IMR-90 (cell line): Measurements from ENCODE around the gene SESN1. TPM values are rescaled to one million over a fixed set of nuclear protein-coding genes. Genes with fewer than 3 reads are reported as not detected.

Source experiments
- ATAC-seq: fragments of 200-7000 bp; cut with Tn5 transposase; 2 replicates; pipeline ENCODE4 v1.9.1; 2020; ENCODE audit warnings: low read depth, mild to moderate bottlenecking, moderate library complexity
- BruUV-seq: library from RNA; stranded (reverse); fragments of 400-500 nt; replicated peaks from 2 replicates; lab custom pipeline; 2021; lab: Mats Ljungman, UMichigan
- CTCF ChIA-PET: fragments of 300-600 bp; formaldehyde crosslinking; extraction: SDS; loops from one replicate; lab custom pipeline; 2021; ENCODE audit warnings: antibody characterized with exemption; lab: Yijun Ruan, JAX
- POLR2A ChIA-PET: fragments of 300-600 bp; sonication (Branson Sonifier 250); formaldehyde crosslinking; loops from one replicate; lab custom pipeline; 2022; ENCODE audit warnings: antibody characterized with exemption; ENCODE audit not compliant: unreplicated experiment; lab: Charles Lee
- DNase-seq: peaks from one replicate; pipeline ENCODE4 v3.0.0; 2013
- H2AFZ ChIP-seq: replicated peaks from 2 replicates; pipeline ENCODE3; 2013; ENCODE audit warnings: low read length, mild to moderate bottlenecking; ENCODE audit not compliant: poor library complexity
- H2AK5ac ChIP-seq: 2 replicates; pipeline ENCODE4 v1.6.1; 2013; ENCODE audit warnings: low read depth, low read length, inconsistent platforms
- H2AK9ac ChIP-seq: replicated peaks from 2 replicates; pipeline ENCODE3; 2013; ENCODE audit warnings: mild to moderate bottlenecking, low read depth, low read length, moderate library complexity; ENCODE audit not compliant: poor library complexity
- H2BK120ac ChIP-seq: 2 replicates; pipeline ENCODE4 v1.6.1; 2013; ENCODE audit warnings: low read depth, low read length, inconsistent platforms
- H2BK15ac ChIP-seq: 3 replicates; pipeline ENCODE4 v1.6.1; 2013; ENCODE audit warnings: low read depth, low read length, inconsistent platforms
- H2BK20ac ChIP-seq: 2 replicates; pipeline ENCODE4 v1.6.1; 2013; ENCODE audit warnings: low read depth, mild to moderate bottlenecking, inconsistent platforms, low read length, moderate library complexity
- H2BK5ac ChIP-seq: 2 replicates; pipeline ENCODE4 v1.6.1; 2013; ENCODE audit warnings: mild to moderate bottlenecking, low read depth, low read length, inconsistent platforms; ENCODE audit not compliant: poor library complexity, severe bottlenecking
- H3K14ac ChIP-seq: replicated peaks from 2 replicates; pipeline ENCODE4 v1.6.1; 2013; ENCODE audit warnings: low read depth, low read length, inconsistent platforms
- H3K18ac ChIP-seq: 2 replicates; pipeline ENCODE4 v1.6.1; 2013; ENCODE audit warnings: low read depth, low read length, control low read depth
- H3K23ac ChIP-seq: 2 replicates; pipeline ENCODE4 v1.6.1; 2013; ENCODE audit warnings: low read depth, low read length, inconsistent platforms
- H3K27ac ChIP-seq: 2 replicates; pipeline ENCODE4 v1.5.1; 2013; ENCODE audit warnings: mild to moderate bottlenecking, control low read depth, low read length; ENCODE audit not compliant: insufficient read depth
- H3K27me3 ChIP-seq: 2 replicates; pipeline ENCODE4 v1.6.1; 2013; ENCODE audit warnings: low read length; ENCODE audit not compliant: control insufficient read depth, insufficient read depth
- H3K36me3 ChIP-seq: 2 replicates; pipeline ENCODE4 v1.6.1; 2013; ENCODE audit warnings: low read length, mixed read lengths; ENCODE audit not compliant: control insufficient read depth, insufficient read depth
- H3K4ac ChIP-seq: 2 replicates; pipeline ENCODE4 v1.6.1; 2013; ENCODE audit warnings: low read depth, low read length, inconsistent platforms
- H3K4me1 ChIP-seq: 2 replicates; pipeline ENCODE4 v1.6.1; 2013; ENCODE audit warnings: low read length, mixed read lengths; ENCODE audit not compliant: control insufficient read depth, insufficient read depth
- H3K4me2 ChIP-seq: 2 replicates; pipeline ENCODE4 v1.6.1; 2013; ENCODE audit warnings: low read depth, mild to moderate bottlenecking, control low read depth, low read length, moderate library complexity
- H3K4me3 ChIP-seq: 2 replicates; pipeline ENCODE4 v1.5.1; 2013; ENCODE audit warnings: low read depth, mild to moderate bottlenecking, control low read depth, low read length, moderate library complexity; ENCODE audit not compliant: insufficient read depth
- H3K56ac ChIP-seq: 2 replicates; pipeline ENCODE4 v1.6.1; 2013; ENCODE audit warnings: low read length, inconsistent platforms; ENCODE audit not compliant: insufficient read depth; ENCODE audit errors: extremely low read depth
- H3K79me1 ChIP-seq, 2 experiments: 2 replicates each; pipeline ENCODE4 v1.6.1; 2013; ENCODE audit warnings: low read length in 2 of 2, inconsistent platforms in 1 of 2, low read depth in 1 of 2
- H3K9ac ChIP-seq: 2 replicates; pipeline ENCODE4 v1.6.1; 2013; ENCODE audit warnings: low read depth, low read length, control low read depth
- H3K9me1 ChIP-seq: 2 replicates; pipeline ENCODE4 v1.6.1; 2013; ENCODE audit warnings: low read length, inconsistent platforms; ENCODE audit not compliant: insufficient read depth
- H3K9me3 ChIP-seq: 2 replicates; pipeline ENCODE4 v1.6.1; 2013; ENCODE audit warnings: low read length; ENCODE audit not compliant: control insufficient read depth, insufficient read depth
- H4K20me1 ChIP-seq: 2 replicates; pipeline ENCODE4 v1.6.1; 2013; ENCODE audit warnings: low read length, inconsistent platforms; ENCODE audit not compliant: insufficient read depth
- H4K5ac ChIP-seq: 2 replicates; pipeline ENCODE4 v1.6.1; 2013; ENCODE audit warnings: mild to moderate bottlenecking, low read depth, low read length, control low read depth
- H4K8ac ChIP-seq, 2 experiments: 2 replicates each; pipeline ENCODE4 v1.6.1; 2013; ENCODE audit warnings: low read depth in 2 of 2, low read length in 2 of 2, control low read depth in 1 of 2, inconsistent platforms in 1 of 2
- H4K91ac ChIP-seq: 2 replicates; pipeline ENCODE4 v1.6.1; 2013; ENCODE audit warnings: low read depth, low read length, inconsistent platforms; ENCODE audit not compliant: insufficient read depth
- BHLHE40 ChIP-seq: fragments of 150-350 bp; IDR thresholded peaks from 2 replicates; pipeline ENCODE4 v1.6.1; 2016; ENCODE audit warnings: mild to moderate bottlenecking, low read depth, low read length
- CHD1 ChIP-seq: IDR thresholded peaks from 2 replicates; pipeline ENCODE4 v1.6.1; 2012; ENCODE audit warnings: low read depth, low read length, improper control_type of control experiment
- ELK1 ChIP-seq: fragments of 150-350 bp; IDR thresholded peaks from 2 replicates; pipeline ENCODE4 v1.6.1; 2016; ENCODE audit warnings: low read depth, mild to moderate bottlenecking, low read length, moderate library complexity, borderline replicate concordance
- FOS ChIP-seq: fragments of 150-350 bp; IDR thresholded peaks from 2 replicates; pipeline ENCODE4 v1.6.1; 2016; ENCODE audit warnings: low read depth, low read length
- MAZ ChIP-seq: IDR thresholded peaks from 2 replicates; pipeline ENCODE4 v1.6.1; 2012; ENCODE audit warnings: low read depth, mild to moderate bottlenecking, low read length, improper control_type of control experiment, moderate library complexity, borderline replicate concordance
- MXI1 ChIP-seq: IDR thresholded peaks from 2 replicates; pipeline ENCODE4 v1.6.1; 2012; ENCODE audit warnings: low read depth, mild to moderate bottlenecking, low read length, moderate library complexity, borderline replicate concordance
- NFE2L2 ChIP-seq: fragments of 150-350 bp; IDR thresholded peaks from 2 replicates; pipeline ENCODE4 v1.6.1; 2016; ENCODE audit warnings: low read depth, mild to moderate bottlenecking, low read length
- POLR2A ChIP-seq: IDR thresholded peaks from 2 replicates; pipeline ENCODE4 v1.6.1; 2012; ENCODE audit warnings: mild to moderate bottlenecking, low read depth, low read length
- RAD21 ChIP-seq: IDR thresholded peaks from 2 replicates; pipeline ENCODE4 v1.6.1; 2012; ENCODE audit warnings: low read length, improper control_type of control experiment
- RFX5 ChIP-seq: IDR thresholded peaks from 2 replicates; pipeline ENCODE4 v1.8.0; 2012; ENCODE audit warnings: low read depth, mild to moderate bottlenecking, low read length, moderate library complexity
- SMC3 ChIP-seq: fragments of 150-350 bp; IDR thresholded peaks from 2 replicates; pipeline ENCODE4 v1.6.1; 2016; ENCODE audit warnings: low read depth, mild to moderate bottlenecking, antibody characterized with exemption, low read length, moderate library complexity
- WGBS, 2 experiments: methylation state at CpG; one replicate each; pipeline versions ENCODE4 v1.1.5 to v1.1.7; 2013; ENCODE audit warnings: missing lambda C conversion rate in 2 of 2; ENCODE audit not compliant: insufficient read length in 1 of 2; ENCODE audit errors: extremely low coverage in 2 of 2; 5-methylcytosine and 5-hydroxymethylcytosine counted together
- dilution Hi-C: fragments of 300-500 bp; cut with HindIII; formaldehyde crosslinking; loops from one replicate; pipeline ENCODE4 v1.14.3; 2018; ENCODE audit warnings: low sequenced_read_pairs; ENCODE audit not compliant: unreplicated experiment
- in situ Hi-C: fragments of 300-500 bp; cut with MboI; formaldehyde crosslinking; loops from 3 replicates; pipeline ENCODE4 v1.14.3; 2019; ENCODE audit warnings: low sequenced_read_pairs, inconsistent platforms, mixed read lengths
- intact Hi-C: fragments of 100-400 bp; cut with micrococcal nuclease; formaldehyde crosslinking; loops from 2 replicates; pipeline ENCODE4 v1.10.0; 2022
- polyA plus RNA-seq, 3 experiments: library from polyadenylated mRNA; depleted of rRNA; stranded (reverse); fragments of >200 nt; gene quantifications; 2 replicates each; pipeline ENCODE4 v1.2.3, GENCODE V29; 2012; ENCODE audit warnings: low replicate concordance in 1 of 3
- total RNA-seq: library from RNA; depleted of rRNA; stranded (reverse); fragments of >200 nt; gene quantifications from 2 replicates; pipeline ENCODE4 v1.2.3, GENCODE V29; 2012
- TF ChIP-seq, protein P1 (sequence below): fragments of 150-350 bp; IDR thresholded peaks from 2 replicates; pipeline ENCODE4 v1.6.1; 2017; ENCODE audit warnings: mild to moderate bottlenecking, antibody characterized with exemption, low read length, low read depth
- TF ChIP-seq, protein P2 (sequence below): conservative IDR thresholded peaks from 2 replicates; pipeline ENCODE4 v1.5.1; 2012; ENCODE audit warnings: mild to moderate bottlenecking, low read depth, low read length, improper control_type of control experiment

Gene SESN1
- total and polyA plus RNA-seq, 2 of the 4 experiments (the other 2 are of a cell fraction), result 9.7 to 16.7 TPM

- Histone ChIP-seq H3K27ac (no peak overlapping the region), H2AFZ (no peak overlapping the region), H3K14ac (no peak overlapping the region), H2AK9ac (no peak overlapping the region), H2BK20ac (no peak overlapping the region), H3K23ac (no peak overlapping the region), H3K27me3 (no peaks in the 10 kb centered on the region), H3K4me2 (no peak overlapping the region), H4K20me1 (no peaks in the 10 kb centered on the region), H3K4me1 (peaks cover 1% of the 10 kb centered on the region; the same call in 1 of the 2 replicates), H3K79me1 (peaks cover 4 to 5% of the 10 kb centered on the region in 2 experiments; a peak in 1 of 4 replicates), H3K18ac (no peak overlapping the region), H2BK15ac (no peak overlapping the region), H3K9me3 (no peaks in the 10 kb centered on the region), H3K36me3 (no peaks in the 10 kb centered on the region), H2BK5ac (no peak overlapping the region), H4K91ac (no peak overlapping the region), H4K8ac (no peak overlapping the region), H2BK120ac (no peak overlapping the region), H2AK5ac (no peak overlapping the region), H4K5ac (no peak overlapping the region), H3K4ac (no peak overlapping the region), H3K9me1 (peaks cover 5% of the 10 kb centered on the region; the same call in 1 of the 2 replicates), H3K56ac (no peak overlapping the region), H3K4me3 (no peak overlapping the region), H3K9ac (no peak overlapping the region)
- no CpG with 5 or more reads among the region's 2 CpGs for WGBS, 2 experiments
- CTCF ChIA-PET, result no interaction called here
- no peak for DNase-seq
- POLR2A ChIA-PET, result no interaction called here
- no peak for ATAC-seq
- BruUV-seq, result no TSS peak
- intact Hi-C loops, result loop anchor here (5.0 kb wide), 1 partner anchor 41 kb away; no protein-coding TSS in a partner anchor
- dilution Hi-C loops, result loop anchor here (25.0 kb wide), 1 partner anchor 516 kb away; no protein-coding TSS in a partner anchor
- in situ Hi-C loops, result no loop called here
- TF ChIP-seq MAZ (no peak), SMC3 (no peak), POLR2A (no peak), RFX5 (no peak), FOS (no peak), RAD21 (no peak), BHLHE40 (no peak), MXI1 (no peak), NFE2L2 (no peak), CHD1 (no peak), ELK1 (no peak)
- TF ChIP-seq, protein P1, sequence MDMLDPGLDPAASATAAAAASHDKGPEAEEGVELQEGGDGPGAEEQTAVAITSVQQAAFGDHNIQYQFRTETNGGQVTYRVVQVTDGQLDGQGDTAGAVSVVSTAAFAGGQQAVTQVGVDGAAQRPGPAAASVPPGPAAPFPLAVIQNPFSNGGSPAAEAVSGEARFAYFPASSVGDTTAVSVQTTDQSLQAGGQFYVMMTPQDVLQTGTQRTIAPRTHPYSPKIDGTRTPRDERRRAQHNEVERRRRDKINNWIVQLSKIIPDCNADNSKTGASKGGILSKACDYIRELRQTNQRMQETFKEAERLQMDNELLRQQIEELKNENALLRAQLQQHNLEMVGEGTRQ, result no peak
- TF ChIP-seq, protein P2, sequence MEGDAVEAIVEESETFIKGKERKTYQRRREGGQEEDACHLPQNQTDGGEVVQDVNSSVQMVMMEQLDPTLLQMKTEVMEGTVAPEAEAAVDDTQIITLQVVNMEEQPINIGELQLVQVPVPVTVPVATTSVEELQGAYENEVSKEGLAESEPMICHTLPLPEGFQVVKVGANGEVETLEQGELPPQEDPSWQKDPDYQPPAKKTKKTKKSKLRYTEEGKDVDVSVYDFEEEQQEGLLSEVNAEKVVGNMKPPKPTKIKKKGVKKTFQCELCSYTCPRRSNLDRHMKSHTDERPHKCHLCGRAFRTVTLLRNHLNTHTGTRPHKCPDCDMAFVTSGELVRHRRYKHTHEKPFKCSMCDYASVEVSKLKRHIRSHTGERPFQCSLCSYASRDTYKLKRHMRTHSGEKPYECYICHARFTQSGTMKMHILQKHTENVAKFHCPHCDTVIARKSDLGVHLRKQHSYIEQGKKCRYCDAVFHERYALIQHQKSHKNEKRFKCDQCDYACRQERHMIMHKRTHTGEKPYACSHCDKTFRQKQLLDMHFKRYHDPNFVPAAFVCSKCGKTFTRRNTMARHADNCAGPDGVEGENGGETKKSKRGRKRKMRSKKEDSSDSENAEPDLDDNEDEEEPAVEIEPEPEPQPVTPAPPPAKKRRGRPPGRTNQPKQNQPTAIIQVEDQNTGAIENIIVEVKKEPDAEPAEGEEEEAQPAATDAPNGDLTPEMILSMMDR, result no peak
These were observed 41.3 kb downstream of the SESN1 start for GRCh38 chr6:109053336-109053735.
